ENCODE data around the gene SCGB3A1.

The SCGB3A1 gene

DNA sequence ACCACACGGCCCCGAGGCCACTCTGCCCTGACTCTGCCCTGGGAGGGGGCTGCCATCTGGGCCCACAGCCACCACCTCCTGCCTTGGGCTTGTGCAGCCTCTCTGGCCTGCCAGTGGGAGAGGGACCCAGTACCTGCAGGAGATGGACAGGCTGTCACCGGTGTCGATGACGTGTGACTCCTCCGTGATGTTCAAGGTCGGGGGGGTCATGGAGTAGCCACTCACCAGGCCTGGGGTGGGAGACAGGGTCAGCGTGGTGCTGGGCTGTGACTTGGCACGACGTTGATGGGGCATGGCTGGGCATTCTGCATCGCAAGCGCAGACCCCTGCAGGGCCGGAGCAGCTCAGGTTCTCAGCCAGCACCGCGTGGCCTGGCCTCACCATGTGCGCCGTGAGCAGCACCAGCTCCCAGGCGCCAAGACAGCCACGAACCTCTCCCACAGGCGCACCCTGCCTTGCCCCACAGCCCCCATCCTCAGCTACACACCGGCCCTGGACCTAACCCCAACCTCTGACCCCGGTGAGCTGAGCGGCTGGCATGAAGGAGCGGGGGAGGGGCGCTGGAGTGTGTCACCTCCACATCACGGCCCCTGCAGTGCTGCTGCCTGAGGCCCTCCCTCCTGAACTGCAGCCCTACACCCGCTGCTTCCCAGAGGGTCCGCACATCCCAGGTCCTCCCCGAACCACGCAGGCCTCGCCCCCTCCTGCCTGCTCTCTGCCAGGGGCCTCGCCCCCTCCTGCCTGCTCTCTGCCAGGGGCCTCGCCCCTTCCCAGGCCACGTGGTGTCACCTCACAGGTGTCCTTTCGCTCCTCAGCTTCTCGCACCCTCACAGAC lies 40.5 kb upstream of the SCGB3A1 start:
- no peak for TF ChIP-seq YY1 (IDR thresholded peaks at IDR 0.05; ENCODE audit: low read depth)
- TF ChIP-seq NFIC (IDR thresholded peaks at IDR 0.05) = no peak
- TF ChIP-seq EP300 (IDR thresholded peaks at IDR 0.05; ENCODE audit: borderline replicate concordance) = no peak
- TF ChIP-seq, protein P1, sequence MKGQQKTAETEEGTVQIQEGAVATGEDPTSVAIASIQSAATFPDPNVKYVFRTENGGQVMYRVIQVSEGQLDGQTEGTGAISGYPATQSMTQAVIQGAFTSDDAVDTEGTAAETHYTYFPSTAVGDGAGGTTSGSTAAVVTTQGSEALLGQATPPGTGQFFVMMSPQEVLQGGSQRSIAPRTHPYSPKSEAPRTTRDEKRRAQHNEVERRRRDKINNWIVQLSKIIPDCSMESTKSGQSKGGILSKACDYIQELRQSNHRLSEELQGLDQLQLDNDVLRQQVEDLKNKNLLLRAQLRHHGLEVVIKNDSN (IDR thresholded peaks at IDR 0.05) = no peak
- TF ChIP-seq TEAD4 (IDR thresholded peaks at IDR 0.05) = no peak
- no peak for TF ChIP-seq ZBTB7A (IDR thresholded peaks at IDR 0.05; ENCODE audit: low read depth)
- TF ChIP-seq, protein P2, sequence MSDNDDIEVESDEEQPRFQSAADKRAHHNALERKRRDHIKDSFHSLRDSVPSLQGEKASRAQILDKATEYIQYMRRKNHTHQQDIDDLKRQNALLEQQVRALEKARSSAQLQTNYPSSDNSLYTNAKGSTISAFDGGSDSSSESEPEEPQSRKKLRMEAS (IDR thresholded peaks at IDR 0.05) = no peak
- TF ChIP-seq TAF1 (IDR thresholded peaks at IDR 0.05; ENCODE audit: low read depth) = no peak
- no peak for TF ChIP-seq CREB1 (IDR thresholded peaks at IDR 0.05; ENCODE audit: low read depth)
- TF ChIP-seq EGR1 (IDR thresholded peaks at IDR 0.05) = no peak
- no peak for TF ChIP-seq TCF12 (IDR thresholded peaks at IDR 0.05; ENCODE audit: low read depth)

DNA sequence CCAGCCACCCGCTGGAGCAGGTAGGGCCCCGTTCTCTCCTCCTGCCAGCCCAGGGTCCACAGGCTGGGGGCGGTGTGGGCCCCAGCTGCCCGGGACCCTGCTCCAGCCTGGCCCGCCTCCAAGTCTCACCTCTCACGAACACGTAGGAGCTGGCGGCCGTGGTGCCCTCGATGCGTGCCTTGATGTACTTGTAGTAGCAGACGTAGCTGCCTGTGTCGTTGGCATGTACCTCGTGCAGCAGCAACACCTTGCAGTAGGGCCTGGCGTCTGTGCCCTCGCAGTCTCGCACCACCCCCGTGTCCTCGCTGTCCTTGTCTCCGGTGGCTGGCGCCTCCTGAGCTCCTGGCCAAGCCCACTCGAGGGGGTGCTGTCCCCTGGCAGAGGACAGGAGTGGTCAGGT lies 39.1 kb upstream of the SCGB3A1 start:
- TF ChIP-seq RAD21 (IDR thresholded peaks at IDR 0.05; ENCODE audit: low read depth) = no peak
- TF ChIP-seq ZBTB7A (IDR thresholded peaks at IDR 0.05; ENCODE audit: low read depth) = no peak
- no peak for TF ChIP-seq TAF1 (IDR thresholded peaks at IDR 0.05; ENCODE audit: low read depth)

DNA sequence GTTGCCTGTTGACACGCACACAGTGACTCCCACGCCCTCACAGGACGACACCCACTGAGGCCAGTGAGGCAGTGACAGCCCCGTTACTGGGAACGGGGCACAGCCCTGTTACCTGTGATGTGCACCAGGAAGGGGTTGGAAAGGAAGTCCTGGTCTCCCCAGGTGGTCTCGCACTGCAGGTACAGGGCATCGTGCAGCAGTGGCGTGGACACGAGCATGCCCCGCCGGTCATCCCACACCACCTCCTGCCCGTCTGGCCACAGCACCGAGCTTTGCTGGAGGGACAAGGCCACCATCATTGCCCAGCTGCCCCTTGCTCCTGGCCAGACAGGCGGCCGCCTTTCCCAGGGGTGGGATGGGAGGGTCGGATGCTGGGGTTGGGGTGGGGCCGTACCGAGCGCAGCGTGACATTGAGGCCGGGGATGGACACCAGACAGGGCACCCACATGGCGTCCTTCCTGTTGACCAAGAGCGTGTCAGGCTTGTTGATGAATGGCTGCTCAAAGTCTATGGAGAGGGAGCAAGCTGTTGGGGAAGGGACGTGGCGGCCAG lies 38.6 kb upstream of the SCGB3A1 start:
- TF ChIP-seq EP300 (IDR thresholded peaks at IDR 0.05; ENCODE audit: borderline replicate concordance) (no peak), TCF12 (IDR thresholded peaks at IDR 0.05; ENCODE audit: low read depth) (no peak), NFIC (IDR thresholded peaks at IDR 0.05) (no peak), ZBTB7A (IDR thresholded peaks at IDR 0.05; ENCODE audit: low read depth) (no peak), CREB1 (IDR thresholded peaks at IDR 0.05; ENCODE audit: low read depth) (no peak), EGR1 (IDR thresholded peaks at IDR 0.05) (no peak), CEBPB (IDR thresholded peaks at IDR 0.05) (no peak), TEAD4 (IDR thresholded peaks at IDR 0.05) (no peak), RAD21 (IDR thresholded peaks at IDR 0.05; ENCODE audit: low read depth) (no peak), TAF1 (IDR thresholded peaks at IDR 0.05; ENCODE audit: low read depth) (no peak), FOXM1 (IDR thresholded peaks at IDR 0.05; ENCODE audit: borderline replicate concordance, low read depth) (no peak), YY1 (IDR thresholded peaks at IDR 0.05; ENCODE audit: low read depth) (no peak)
- TF ChIP-seq, protein P3, sequence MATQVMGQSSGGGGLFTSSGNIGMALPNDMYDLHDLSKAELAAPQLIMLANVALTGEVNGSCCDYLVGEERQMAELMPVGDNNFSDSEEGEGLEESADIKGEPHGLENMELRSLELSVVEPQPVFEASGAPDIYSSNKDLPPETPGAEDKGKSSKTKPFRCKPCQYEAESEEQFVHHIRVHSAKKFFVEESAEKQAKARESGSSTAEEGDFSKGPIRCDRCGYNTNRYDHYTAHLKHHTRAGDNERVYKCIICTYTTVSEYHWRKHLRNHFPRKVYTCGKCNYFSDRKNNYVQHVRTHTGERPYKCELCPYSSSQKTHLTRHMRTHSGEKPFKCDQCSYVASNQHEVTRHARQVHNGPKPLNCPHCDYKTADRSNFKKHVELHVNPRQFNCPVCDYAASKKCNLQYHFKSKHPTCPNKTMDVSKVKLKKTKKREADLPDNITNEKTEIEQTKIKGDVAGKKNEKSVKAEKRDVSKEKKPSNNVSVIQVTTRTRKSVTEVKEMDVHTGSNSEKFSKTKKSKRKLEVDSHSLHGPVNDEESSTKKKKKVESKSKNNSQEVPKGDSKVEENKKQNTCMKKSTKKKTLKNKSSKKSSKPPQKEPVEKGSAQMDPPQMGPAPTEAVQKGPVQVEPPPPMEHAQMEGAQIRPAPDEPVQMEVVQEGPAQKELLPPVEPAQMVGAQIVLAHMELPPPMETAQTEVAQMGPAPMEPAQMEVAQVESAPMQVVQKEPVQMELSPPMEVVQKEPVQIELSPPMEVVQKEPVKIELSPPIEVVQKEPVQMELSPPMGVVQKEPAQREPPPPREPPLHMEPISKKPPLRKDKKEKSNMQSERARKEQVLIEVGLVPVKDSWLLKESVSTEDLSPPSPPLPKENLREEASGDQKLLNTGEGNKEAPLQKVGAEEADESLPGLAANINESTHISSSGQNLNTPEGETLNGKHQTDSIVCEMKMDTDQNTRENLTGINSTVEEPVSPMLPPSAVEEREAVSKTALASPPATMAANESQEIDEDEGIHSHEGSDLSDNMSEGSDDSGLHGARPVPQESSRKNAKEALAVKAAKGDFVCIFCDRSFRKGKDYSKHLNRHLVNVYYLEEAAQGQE (IDR thresholded peaks at IDR 0.05; ENCODE audit: low read depth) = no peak
- TF ChIP-seq, protein P1 (IDR thresholded peaks at IDR 0.05) = no peak
- TF ChIP-seq, protein P2 (IDR thresholded peaks at IDR 0.05) = no peak

DNA sequence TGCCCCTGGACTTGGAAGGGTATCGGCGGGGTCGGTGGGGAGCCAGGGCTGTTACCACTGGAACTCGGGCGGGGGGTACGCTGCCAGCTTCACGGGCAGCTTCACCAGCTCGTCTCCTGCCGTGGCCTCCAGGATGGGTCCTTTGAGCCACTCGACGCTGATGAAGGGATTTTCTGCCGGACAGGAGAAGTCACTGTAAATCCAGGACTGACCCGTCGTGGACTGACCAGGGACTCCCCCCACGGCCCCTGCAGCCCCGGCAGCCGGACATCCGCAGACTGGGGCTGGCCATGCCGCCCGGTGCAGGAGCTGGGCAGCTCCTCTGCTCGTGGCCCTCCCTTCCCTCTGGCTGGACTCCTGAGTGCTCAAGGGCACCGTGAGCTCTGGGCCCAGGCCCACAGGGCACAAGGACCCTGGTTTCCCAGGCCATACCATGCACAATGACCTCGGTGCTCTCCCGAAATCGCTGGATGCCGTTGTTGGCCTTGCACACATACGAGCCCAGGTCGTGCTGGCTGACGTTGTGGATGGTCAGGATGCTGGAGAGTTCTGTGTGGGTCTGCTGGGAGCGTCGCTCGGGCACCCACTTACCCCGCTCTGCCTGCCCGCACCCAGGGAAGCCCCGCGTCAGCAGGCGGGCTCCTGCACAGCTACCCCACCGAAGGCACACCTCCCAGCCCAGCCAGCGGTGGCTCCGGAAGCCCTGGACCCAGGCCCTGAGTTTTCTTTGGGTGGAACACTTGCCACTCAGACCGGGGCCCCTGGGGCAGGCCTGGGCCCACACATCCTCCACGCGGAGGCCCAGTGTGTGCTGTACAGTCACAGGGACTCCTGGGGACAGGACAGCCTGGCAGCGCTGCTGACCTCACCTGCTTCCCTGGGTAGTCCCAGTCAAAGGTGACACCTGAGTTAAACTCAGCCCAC lies 37.8 kb upstream of the SCGB3A1 start:
- TF ChIP-seq TCF12 (IDR thresholded peaks at IDR 0.05; ENCODE audit: low read depth) = no peak
- TF ChIP-seq TAF1 (IDR thresholded peaks at IDR 0.05; ENCODE audit: low read depth) = no peak
- TF ChIP-seq NFIC (IDR thresholded peaks at IDR 0.05) = no peak
- no peak for TF ChIP-seq CEBPB (IDR thresholded peaks at IDR 0.05)
- TF ChIP-seq TEAD4 (IDR thresholded peaks at IDR 0.05) = no peak
- TF ChIP-seq, protein P2 (IDR thresholded peaks at IDR 0.05) = no peak
- TF ChIP-seq EGR1 (IDR thresholded peaks at IDR 0.05) = no peak
- no peak for TF ChIP-seq CREB1 (IDR thresholded peaks at IDR 0.05; ENCODE audit: low read depth)
- no peak for TF ChIP-seq YY1 (IDR thresholded peaks at IDR 0.05; ENCODE audit: low read depth)
- TF ChIP-seq ZBTB7A (IDR thresholded peaks at IDR 0.05; ENCODE audit: low read depth) = no peak
- no peak for TF ChIP-seq FOXM1 (IDR thresholded peaks at IDR 0.05; ENCODE audit: borderline replicate concordance, low read depth)
- no peak for TF ChIP-seq EP300 (IDR thresholded peaks at IDR 0.05; ENCODE audit: borderline replicate concordance)
- TF ChIP-seq, protein P3 (IDR thresholded peaks at IDR 0.05; ENCODE audit: low read depth) = no peak
- TF ChIP-seq, protein P1 (IDR thresholded peaks at IDR 0.05) = no peak
- no peak for TF ChIP-seq RAD21 (IDR thresholded peaks at IDR 0.05; ENCODE audit: low read depth)

All from Ishikawa (cell line).